ENCODE data around the gene RILPL2.
"Not testable (repeated sequence)": the region's sequence is repeated elsewhere in the genome, so short reads cannot be mapped to it uniquely, and the experiment has no call there.

The RILPL2 gene

GRCh38 chr12:123401753-123402683 is 34.5 kb downstream of the RILPL2 start:
- DNase-seq = no peak

GRCh38 chr12:123399255-123399617 is 37.2 kb downstream of the RILPL2 start:
- no peak for DNase-seq

GRCh38 chr12:123398550-123399254 is 37.8 kb downstream of the RILPL2 start:
- no peak for DNase-seq

- no peak for DNase-seq
Measured at GRCh38 chr12:123398177-123398549, 38.3 kb downstream of the RILPL2 start.

GRCh38 chr12:123397400-123397799 is 39.1 kb downstream of the RILPL2 start:
- no peak for DNase-seq

- no peak for DNase-seq
Measured at GRCh38 chr12:123396954-123397353, 39.5 kb downstream of the RILPL2 start.

- DNase-seq = no peak
Measured at GRCh38 chr12:123396543-123396942, 39.9 kb downstream of the RILPL2 start.

- DNase-seq = no peak
Measured at GRCh38 chr12:123395236-123395635, 41.2 kb downstream of the RILPL2 start.

GRCh38 chr12:123393747-123394146 is 42.7 kb downstream of the RILPL2 start:
- no peak for DNase-seq

GRCh38 chr12:123391546-123392343 is 44.7 kb downstream of the RILPL2 start:
- DNase-seq = no peak

- DNase-seq = no peak
Measured at GRCh38 chr12:123390498-123391426, 45.7 kb downstream of the RILPL2 start.

- DNase-seq = no peak
Measured at GRCh38 chr12:123389560-123390351, 46.7 kb downstream of the RILPL2 start.

GRCh38 chr12:123388951-123389559 is 47.4 kb downstream of the RILPL2 start:
- no peak for DNase-seq

- DNase-seq = no peak
Measured at GRCh38 chr12:123388177-123388950, 48.1 kb downstream of the RILPL2 start.

GRCh38 chr12:123387508-123388176 is 48.8 kb downstream of the RILPL2 start:
- no peak for DNase-seq

GRCh38 chr12:123385536-123385935 is 50.9 kb downstream of the RILPL2 start:
- not testable (repeated sequence) for DNase-seq

GRCh38 chr12:123384994-123385376 is 51.5 kb downstream of the RILPL2 start:
- no peak for DNase-seq

- no peak for DNase-seq
Measured at GRCh38 chr12:123384318-123384993, 52.0 kb downstream of the RILPL2 start.

- no peak for DNase-seq
Measured at GRCh38 chr12:123382684-123383083, 53.8 kb downstream of the RILPL2 start.
